GM12878 (cell line): Measurements from ENCODE around the gene ASTL. TPM values are rescaled to one million over a fixed set of nuclear protein-coding genes. Genes with fewer than 3 reads are reported as not detected.

ENCODE experiments used
- CEBPB ChIP-seq, 2 experiments: fragments of 150-350 bp in 1 of 2; IDR thresholded peaks; 2 replicates each; pipeline ENCODE4 v1.6.1; 2012 to 2014; ENCODE audit warnings: low read depth in 2 of 2, low read length in 2 of 2, borderline replicate concordance in 1 of 2, inconsistent platforms in 1 of 2
- CHD4 ChIP-seq: fragments of 200-600 bp; sonication (generic); IDR thresholded peaks from 2 replicates; pipeline ENCODE4 v1.6.1; 2016; ENCODE audit warnings: mild to moderate bottlenecking
- DPF2 ChIP-seq: fragments of 450-650 bp; IDR thresholded peaks from 2 replicates; pipeline ENCODE4 v1.6.1; 2017; ENCODE audit warnings: mild to moderate bottlenecking
- EP300 ChIP-seq, 2 experiments: fragments of 150-350 bp in 1 of 2; IDR thresholded peaks; 2 replicates each; pipeline ENCODE4 v1.6.1; 2011 to 2012; ENCODE audit warnings: low read depth in 2 of 2, low read length in 2 of 2, borderline replicate concordance in 1 of 2, improper control_type of control experiment in 1 of 2, inconsistent platforms in 1 of 2; ENCODE audit not compliant: control insufficient read depth in 1 of 2
- EZH2 ChIP-seq: IDR thresholded peaks from 2 replicates; pipeline ENCODE4 v1.6.1; 2012; ENCODE audit warnings: low read depth, mild to moderate bottlenecking, control low read depth, inconsistent platforms, low read length, borderline replicate concordance; ENCODE audit not compliant: control insufficient read depth
- POLR2A ChIP-seq: IDR thresholded peaks from 2 replicates; pipeline ENCODE4 v1.6.1; 2011; ENCODE audit warnings: low read depth, mild to moderate bottlenecking, low read length
- SRF ChIP-seq, 2 experiments: IDR thresholded peaks; 2 replicates each; pipeline ENCODE4 v1.6.1; 2011; ENCODE audit warnings: low read depth in 2 of 2, low read length in 2 of 2, mild to moderate bottlenecking in 1 of 2, moderate library complexity in 1 of 2
- STAT1 ChIP-seq: fragments of 450-650 bp; conservative IDR thresholded peaks from 2 replicates; pipeline ENCODE4 v1.6.1; 2014; ENCODE audit warnings: antibody characterized with exemption, mild to moderate bottlenecking
- SUZ12 ChIP-seq: fragments of 200-600 bp; sonication (generic); IDR thresholded peaks from one replicate; pipeline ENCODE4 v1.6.1; 2018; ENCODE audit warnings: antibody characterized with exemption, mild to moderate bottlenecking; ENCODE audit not compliant: unreplicated experiment
- polyA plus RNA-seq, 11 experiments: library from polyadenylated mRNA; depleted of rRNA in 4 of 11; unstranded in 6 of 11; stranded (reverse) in 5 of 11; fragments of >200 nt; fragmentation: Nextera tagmentation in 4 of 11; fragmentation: Illumina TruSeq in 1 of 11; extraction: Ambion mirVana in 4 of 11; extraction: Trizol in 1 of 11; gene quantifications; 1 replicate in 1 of 11; 2 replicates in 10 of 11; pipeline versions ENCODE4 v1.2.1 to v1.2.3, GENCODE V29; 2011 to 2016; ENCODE audit warnings: inconsistent platforms in 2 of 11, missing spikeins in 2 of 11, low read depth in 1 of 11
- total RNA-seq, 4 experiments: library from RNA; depleted of rRNA in 3 of 4; stranded (reverse); fragments of >200 nt in 3 of 4; fragmentation: Illumina TruSeq in 1 of 4; extraction: Trizol in 1 of 4; gene quantifications; 2 replicates each; pipeline versions ENCODE4 v1.2.1 to v1.2.3, GENCODE V29; 2013 to 2021
- TF ChIP-seq, protein P1 (sequence below): fragments of 450-650 bp; formaldehyde crosslinking; IDR thresholded peaks from 2 replicates; pipeline ENCODE4 v1.5.0; 2022; ENCODE audit warnings: mild to moderate bottlenecking, missing genetic modification characterization
- TF ChIP-seq, protein P2 (sequence below): fragments of 450-650 bp; IDR thresholded peaks from 2 replicates; pipeline ENCODE4 v1.6.1; 2017; ENCODE audit warnings: low read depth, mild to moderate bottlenecking, moderate library complexity
- TF ChIP-seq, protein P3 (sequence below): fragments of 450-650 bp; IDR thresholded peaks from 2 replicates; pipeline ENCODE4 v1.6.1; 2016; ENCODE audit warnings: mild to moderate bottlenecking

ASTL gene
- total and polyA plus RNA-seq, 10 of the 15 experiments (the other 5 are each of a cell fraction or from before 2014, with no cell fraction given), result 0.18 to 1.0 (median 0.38) TPM; not detected in 4

DNA sequence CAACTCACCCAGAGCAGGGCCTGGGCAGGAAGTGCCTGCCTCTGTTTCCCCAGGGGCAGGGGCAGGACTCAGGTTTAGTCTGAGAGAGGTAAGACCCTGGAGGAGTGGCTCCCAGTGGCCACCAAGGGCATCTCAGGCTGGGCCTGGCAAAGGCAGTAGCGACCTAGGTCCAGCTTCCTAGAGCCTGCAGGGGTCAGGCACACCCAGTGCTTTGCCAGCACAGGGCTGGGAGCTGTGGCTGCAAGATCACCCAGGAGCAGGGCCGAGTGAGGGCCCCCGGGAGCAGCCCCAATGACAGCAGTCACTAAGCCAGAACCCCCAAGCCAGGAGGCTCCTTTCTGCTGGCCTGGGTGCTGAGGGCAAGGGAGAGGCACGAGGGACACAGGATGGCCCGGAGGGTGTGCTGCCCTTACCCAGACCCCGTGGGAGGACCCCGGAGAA lies 15.7 kb upstream of the ASTL start (continued):
- no peak for TF ChIP-seq SRF (IDR thresholded peaks at IDR 0.05; ENCODE audit: low read depth in 2 of 2, low read length in 2 of 2)
- TF ChIP-seq, protein P1, sequence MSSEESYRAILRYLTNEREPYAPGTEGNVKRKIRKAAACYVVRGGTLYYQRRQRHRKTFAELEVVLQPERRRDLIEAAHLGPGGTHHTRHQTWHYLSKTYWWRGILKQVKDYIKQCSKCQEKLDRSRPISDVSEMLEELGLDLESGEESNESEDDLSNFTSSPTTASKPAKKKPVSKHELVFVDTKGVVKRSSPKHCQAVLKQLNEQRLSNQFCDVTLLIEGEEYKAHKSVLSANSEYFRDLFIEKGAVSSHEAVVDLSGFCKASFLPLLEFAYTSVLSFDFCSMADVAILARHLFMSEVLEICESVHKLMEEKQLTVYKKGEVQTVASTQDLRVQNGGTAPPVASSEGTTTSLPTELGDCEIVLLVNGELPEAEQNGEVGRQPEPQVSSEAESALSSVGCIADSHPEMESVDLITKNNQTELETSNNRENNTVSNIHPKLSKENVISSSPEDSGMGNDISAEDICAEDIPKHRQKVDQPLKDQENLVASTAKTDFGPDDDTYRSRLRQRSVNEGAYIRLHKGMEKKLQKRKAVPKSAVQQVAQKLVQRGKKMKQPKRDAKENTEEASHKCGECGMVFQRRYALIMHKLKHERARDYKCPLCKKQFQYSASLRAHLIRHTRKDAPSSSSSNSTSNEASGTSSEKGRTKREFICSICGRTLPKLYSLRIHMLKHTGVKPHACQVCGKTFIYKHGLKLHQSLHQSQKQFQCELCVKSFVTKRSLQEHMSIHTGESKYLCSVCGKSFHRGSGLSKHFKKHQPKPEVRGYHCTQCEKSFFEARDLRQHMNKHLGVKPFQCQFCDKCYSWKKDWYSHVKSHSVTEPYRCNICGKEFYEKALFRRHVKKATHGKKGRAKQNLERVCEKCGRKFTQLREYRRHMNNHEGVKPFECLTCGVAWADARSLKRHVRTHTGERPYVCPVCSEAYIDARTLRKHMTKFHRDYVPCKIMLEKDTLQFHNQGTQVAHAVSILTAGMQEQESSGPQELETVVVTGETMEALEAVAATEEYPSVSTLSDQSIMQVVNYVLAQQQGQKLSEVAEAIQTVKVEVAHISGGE (CRISPR knock-in tag), result no peak
- no peak for TF ChIP-seq EP300 (IDR thresholded peaks at IDR 0.05; ENCODE audit: borderline replicate concordance in 1 of 2, control insufficient read depth in 1 of 2, low read depth in 2 of 2, low read length in 2 of 2)
- TF ChIP-seq POLR2A, result no peak
- no peak for TF ChIP-seq CEBPB (IDR thresholded peaks at IDR 0.05; ENCODE audit: borderline replicate concordance in 1 of 2, low read depth in 2 of 2, low read length in 2 of 2)
- TF ChIP-seq SUZ12, result no peak
- TF ChIP-seq, protein P2, sequence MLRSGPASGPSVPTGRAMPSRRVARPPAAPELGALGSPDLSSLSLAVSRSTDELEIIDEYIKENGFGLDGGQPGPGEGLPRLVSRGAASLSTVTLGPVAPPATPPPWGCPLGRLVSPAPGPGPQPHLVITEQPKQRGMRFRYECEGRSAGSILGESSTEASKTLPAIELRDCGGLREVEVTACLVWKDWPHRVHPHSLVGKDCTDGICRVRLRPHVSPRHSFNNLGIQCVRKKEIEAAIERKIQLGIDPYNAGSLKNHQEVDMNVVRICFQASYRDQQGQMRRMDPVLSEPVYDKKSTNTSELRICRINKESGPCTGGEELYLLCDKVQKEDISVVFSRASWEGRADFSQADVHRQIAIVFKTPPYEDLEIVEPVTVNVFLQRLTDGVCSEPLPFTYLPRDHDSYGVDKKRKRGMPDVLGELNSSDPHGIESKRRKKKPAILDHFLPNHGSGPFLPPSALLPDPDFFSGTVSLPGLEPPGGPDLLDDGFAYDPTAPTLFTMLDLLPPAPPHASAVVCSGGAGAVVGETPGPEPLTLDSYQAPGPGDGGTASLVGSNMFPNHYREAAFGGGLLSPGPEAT, result no peak
- TF ChIP-seq DPF2, result no peak
- no peak for TF ChIP-seq STAT1
- TF ChIP-seq EZH2, result no peak
- TF ChIP-seq, protein P3, sequence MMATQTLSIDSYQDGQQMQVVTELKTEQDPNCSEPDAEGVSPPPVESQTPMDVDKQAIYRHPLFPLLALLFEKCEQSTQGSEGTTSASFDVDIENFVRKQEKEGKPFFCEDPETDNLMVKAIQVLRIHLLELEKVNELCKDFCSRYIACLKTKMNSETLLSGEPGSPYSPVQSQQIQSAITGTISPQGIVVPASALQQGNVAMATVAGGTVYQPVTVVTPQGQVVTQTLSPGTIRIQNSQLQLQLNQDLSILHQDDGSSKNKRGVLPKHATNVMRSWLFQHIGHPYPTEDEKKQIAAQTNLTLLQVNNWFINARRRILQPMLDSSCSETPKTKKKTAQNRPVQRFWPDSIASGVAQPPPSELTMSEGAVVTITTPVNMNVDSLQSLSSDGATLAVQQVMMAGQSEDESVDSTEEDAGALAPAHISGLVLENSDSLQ, result no peak
- no peak for TF ChIP-seq CHD4
